Inflammatory macrophage (primary cell): ENCODE results near the gene TAS2R41.
"Not testable (repeated sequence)": the region's sequence is repeated elsewhere in the genome, so short reads cannot be mapped to it uniquely, and the experiment has no call there.

Experiments used
- DNase-seq, 2 donors: peaks; one replicate each; pipeline ENCODE4 v3.0.0-alpha.2; 2020 to 2022

TAS2R41 gene

GRCh38 chr7:143456992-143457793, 20.5 kb upstream of the TAS2R41 start:
- DNase-seq = no peak

DNA sequence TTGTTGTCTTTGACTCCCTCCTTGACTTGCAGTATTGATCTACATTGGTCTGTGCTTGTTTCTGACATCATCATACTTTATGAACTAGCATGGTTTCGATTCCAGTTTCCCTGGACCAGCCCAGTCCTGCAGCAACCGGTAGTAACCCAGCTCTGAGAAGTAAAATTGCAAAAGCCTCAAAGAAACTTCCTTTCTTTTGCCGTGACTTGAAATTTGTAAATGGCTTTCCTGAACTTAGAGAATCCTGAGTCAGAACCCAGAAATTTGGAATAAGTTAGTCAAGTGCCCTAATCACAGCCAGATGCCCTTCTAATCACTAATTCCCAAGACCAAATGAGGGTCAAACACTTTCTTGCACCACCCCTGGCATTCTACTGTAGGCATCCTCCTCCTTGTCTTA, 19.4 kb upstream of the TAS2R41 start:
- DNase-seq = peak; percentile 72 to 79

GRCh38 chr7:143458681-143459080, 19.0 kb upstream of the TAS2R41 start:
- no peak for DNase-seq

DNA sequence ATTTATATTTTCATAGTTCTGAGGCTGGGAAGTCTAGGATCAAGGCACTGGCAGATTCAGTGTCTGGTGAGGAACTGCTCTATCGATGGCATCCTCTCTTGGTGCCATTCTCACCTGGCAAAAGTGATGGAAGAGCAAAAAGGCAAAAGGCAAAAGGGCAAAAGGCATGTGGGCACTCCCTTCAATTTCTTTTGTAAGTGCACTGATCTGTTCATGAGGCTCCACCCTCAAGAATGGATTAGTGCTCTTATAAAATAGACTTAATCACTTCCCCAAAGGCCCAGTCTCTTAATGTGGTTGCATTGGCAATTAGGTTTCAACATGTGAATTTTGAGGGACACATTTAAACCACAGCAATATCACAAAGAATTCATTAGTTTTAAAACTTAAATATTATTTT, 18.3 kb upstream of the TAS2R41 start:
- DNase-seq = no peak

DNA sequence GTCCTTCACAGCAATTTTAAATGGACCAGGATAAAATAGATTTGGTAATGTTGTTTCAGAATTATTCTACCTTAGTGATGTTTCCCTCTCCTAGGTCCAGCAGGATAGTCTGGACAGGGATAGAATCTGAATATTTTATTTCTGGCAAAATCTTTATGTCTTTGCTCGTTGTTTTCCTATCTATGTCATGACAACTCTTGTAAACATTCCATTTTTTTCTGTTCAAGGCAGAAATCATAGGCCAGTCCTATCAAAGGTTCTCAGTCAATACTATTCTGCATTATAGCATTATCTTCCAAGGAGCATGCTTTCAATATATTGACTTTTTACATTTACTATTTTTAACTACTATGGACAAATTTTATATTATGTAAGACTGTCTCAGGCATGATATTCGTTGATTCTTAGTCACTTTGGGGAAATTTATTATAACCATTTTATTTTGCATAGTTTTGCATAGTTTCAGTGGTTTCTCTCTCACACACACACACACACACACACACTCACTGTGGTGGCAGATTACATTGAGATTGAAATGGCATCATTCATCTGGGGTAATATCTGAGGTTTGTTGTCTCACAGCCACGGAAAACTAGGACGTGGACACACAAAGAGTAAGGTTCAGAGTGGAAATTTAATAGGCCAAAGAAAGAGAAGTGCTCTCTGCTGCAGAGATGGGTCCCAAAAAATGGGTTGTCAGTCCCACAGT, 17.2 kb upstream of the TAS2R41 start:
- DNase-seq = no peak

DNA sequence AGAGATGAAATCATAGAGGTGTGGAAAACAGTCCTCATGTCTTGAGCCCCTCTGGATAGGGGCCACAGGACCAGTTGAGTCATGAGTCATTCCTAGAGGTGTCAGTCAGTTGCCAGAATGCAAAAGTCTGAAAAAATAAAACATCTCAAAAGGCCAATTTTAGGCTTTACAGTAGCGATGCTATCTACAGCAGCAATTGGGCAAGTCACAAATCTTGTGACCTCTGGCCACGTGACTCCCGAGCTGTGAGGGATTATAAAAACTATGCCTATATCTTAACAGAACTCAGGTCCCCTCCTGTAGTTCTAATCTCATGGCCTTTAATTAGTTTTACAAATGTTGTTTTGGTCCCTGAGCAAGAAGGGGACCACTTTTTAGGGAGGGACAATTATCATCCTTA, 15.6 kb upstream of the TAS2R41 start:
- DNase-seq = peak; percentile 22 to 56

DNA sequence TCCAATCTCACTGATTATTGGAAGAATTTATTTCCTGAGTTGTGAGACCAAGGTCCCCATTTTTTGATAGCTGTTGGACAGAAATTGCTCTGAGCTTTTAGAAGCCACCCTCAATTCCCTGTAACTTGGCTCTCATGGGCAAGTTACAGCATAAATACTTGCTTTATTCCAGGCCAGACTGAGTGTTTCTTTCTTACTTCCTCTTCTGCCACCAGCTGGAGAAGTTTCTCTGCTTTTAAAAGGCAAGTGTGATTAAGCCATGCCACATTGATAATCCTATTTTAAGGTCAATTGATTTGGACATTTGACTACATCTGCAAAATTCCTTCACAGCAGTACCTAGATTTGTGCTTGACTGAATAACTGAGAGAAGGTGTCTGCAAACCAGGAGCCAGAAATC, 14.1 kb upstream of the TAS2R41 start:
- DNase-seq = peak; percentile 47 to 49

DNA sequence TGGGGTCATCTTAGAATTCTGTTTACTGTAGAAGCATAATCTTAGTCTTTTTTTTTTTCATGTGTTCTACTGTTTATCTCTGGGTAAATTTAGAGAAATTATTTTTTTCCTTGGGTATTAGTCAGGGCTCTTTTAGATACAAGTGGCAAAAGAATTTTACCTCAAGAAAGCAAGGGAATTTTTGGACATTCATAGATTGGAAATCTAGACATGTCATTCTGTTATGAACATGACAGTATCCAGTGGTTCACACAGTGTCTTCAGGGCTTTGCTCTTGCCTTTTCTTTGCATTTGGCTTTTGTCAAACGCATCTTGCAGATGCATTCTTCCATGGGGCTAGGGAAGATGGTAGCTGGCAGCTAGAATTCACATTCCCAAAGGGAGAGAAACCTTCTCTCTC, 13.7 kb upstream of the TAS2R41 start:
- DNase-seq = no peak

DNA sequence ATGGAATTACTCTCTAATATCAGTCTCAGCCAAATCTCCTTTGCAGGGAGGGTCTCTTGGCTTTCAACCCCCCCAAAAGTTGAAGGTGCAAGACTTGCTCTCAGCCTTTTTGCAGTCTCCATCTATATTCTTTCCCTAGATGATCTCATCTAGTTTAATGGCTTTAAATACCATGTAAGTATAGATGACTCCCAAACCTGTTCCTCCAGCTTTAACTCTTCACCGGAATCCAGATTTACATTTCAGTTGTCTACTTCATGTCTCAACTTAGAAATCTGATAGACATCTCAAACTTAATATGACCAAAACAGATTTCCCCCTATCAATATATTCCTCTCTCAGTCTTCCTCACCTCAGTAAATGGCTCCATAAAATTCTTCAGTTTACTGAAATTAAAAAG, 9.9 kb upstream of the TAS2R41 start:
- DNase-seq = no peak

GRCh38 chr7:143472071-143472689, 5.5 kb upstream of the TAS2R41 start:
- DNase-seq = not testable (repeated sequence)

DNA sequence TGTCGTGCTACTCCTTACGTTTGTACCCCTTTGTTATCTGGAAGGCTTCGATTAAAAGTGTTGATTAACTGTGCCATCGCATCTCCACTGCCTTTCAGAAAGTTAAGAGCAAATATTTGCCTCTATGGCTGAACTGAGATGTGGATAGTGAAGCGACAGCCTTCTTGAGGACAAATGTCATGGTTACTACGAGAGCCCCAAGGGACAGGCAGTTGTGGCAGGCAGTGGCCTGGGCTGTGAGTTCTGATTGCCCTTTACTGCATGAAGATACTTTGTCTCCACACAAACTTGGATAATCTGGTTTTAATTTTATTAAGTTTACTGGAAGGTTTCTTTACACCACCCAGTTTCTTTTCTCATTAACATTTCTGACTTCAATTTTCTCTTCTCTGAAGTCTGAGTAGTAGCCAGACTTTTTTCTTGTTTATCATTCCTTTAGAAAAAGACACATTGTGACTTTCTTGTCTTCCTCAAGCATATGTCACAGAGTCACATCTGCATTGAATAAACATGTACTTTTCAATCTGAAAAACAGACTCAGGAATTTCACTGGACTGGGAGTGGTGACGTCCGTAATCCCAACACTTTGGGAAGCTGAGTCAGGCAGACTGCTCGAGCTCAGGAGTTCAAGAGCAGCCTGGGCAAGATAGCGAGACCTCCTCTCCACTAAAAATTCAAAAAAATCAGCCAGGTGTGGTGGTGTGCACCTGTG, 1.5 kb downstream of the TAS2R41 start:
- DNase-seq = no peak

GRCh38 chr7:143480501-143480900, 2.8 kb downstream of the TAS2R41 start:
- peak; percentile 39 to 61 for DNase-seq

GRCh38 chr7:143484119-143484518, 6.4 kb downstream of the TAS2R41 start:
- DNase-seq = no peak

DNA sequence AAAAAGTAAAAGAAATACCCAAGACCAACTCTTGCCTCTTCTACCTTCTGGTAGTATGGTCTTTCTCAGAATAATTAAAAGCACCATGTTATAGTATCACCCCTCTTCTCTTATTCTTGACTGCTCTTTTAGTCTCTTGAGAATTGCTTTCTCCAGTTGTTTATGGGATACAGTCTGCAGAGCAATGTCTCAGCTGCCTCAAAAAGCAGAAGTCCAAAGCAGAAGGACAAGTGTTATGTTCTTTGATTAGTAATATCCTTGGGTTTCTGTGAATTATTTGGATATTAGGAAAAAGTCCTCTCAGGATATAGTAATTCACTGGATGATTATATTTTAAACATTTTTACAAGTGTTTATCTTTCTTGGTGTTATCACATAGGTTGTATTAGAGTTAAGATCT, 7.4 kb downstream of the TAS2R41 start:
- DNase-seq = peak; percentile 73 to 74

GRCh38 chr7:143485500-143485899, 7.8 kb downstream of the TAS2R41 start:
- peak; percentile 77 to 78 for DNase-seq

GRCh38 chr7:143486266-143486665, 8.6 kb downstream of the TAS2R41 start:
- peak; percentile 66 to 73 for DNase-seq

- peak in 1 of 2 donors; percentile 43 for DNase-seq
These were observed 9.4 kb downstream of the TAS2R41 start for GRCh38 chr7:143487061-143487460.

- DNase-seq = peak; percentile 85 to 89
These were observed 9.9 kb downstream of the TAS2R41 start for GRCh38 chr7:143487566-143487965.

DNA sequence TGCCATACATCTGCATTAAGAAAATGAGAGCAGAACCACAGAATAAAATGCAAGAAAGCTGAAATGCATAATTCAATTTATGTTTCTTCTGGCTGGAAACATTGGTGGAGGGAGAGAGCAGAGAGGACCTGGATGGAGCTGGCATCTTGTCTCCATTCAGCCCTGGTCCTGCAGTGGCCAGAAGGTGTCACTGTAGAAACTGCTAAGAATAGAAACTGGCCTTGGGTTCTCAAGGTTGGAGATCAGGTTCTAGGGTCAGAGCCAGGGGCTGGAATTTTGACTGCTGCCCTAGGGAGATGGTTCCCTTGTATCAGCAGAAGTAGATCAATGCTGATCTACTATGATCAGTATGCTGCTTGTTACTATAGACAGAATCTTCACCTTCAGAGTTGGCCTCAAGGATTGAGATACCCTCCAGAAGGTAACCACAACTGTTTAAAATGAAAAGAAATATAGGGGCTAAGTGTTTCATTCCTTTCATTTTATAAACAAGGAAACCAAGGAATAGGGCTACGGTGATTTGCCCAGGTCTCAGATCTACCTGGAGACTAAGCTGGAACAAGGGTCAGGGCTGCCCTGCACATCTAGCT, 13.1 kb downstream of the TAS2R41 start:
- DNase-seq = peak; percentile 49 to 66

- peak; percentile 68 to 70 for DNase-seq
These were observed 14.4 kb downstream of the TAS2R41 start for GRCh38 chr7:143492043-143492471.

- no peak for DNase-seq
These were observed 15.4 kb downstream of the TAS2R41 start for GRCh38 chr7:143492799-143493739.
